HG02938 (cell line): ENCODE results near the gene WBP4.
"Not testable (repeated sequence)": the region's sequence is repeated elsewhere in the genome, so short reads cannot be mapped to it uniquely, and the experiment has no call there.

Experiments
- ATAC-seq: cut with Tn5 transposase; IDR thresholded peaks from one replicate; pipeline ENCODE4 v1.9.1; 2021; ENCODE audit warnings: mild to moderate bottlenecking, moderate library complexity; ENCODE audit not compliant: unreplicated experiment

The WBP4 gene

GRCh38 chr13:41042419-41042818 lies 18.9 kb upstream of the WBP4 start:
- not testable (repeated sequence) for ATAC-seq

GRCh38 chr13:41048640-41049039 lies 12.7 kb upstream of the WBP4 start:
- no peak for ATAC-seq

GRCh38 chr13:41049480-41050440 lies 11.5 kb upstream of the WBP4 start:
- ATAC-seq = no peak

- no peak for ATAC-seq
Observed at GRCh38 chr13:41052441-41052840, 8.9 kb upstream of the WBP4 start.

GRCh38 chr13:41053384-41053826 lies 7.9 kb upstream of the WBP4 start:
- ATAC-seq = peak; percentile 80

GRCh38 chr13:41054212-41054877 lies 7.0 kb upstream of the WBP4 start:
- no peak for ATAC-seq

GRCh38 chr13:41054919-41055619 lies 6.2 kb upstream of the WBP4 start:
- ATAC-seq = no peak

- ATAC-seq = no peak
Observed at GRCh38 chr13:41056194-41056593, 5.1 kb upstream of the WBP4 start.

- no peak for ATAC-seq
Observed at GRCh38 chr13:41056826-41057711, 4.2 kb upstream of the WBP4 start.

GRCh38 chr13:41058295-41059070 lies 2.8 kb upstream of the WBP4 start:
- no peak for ATAC-seq

GRCh38 chr13:41059456-41060081 lies 1.7 kb upstream of the WBP4 start:
- ATAC-seq = no peak

GRCh38 chr13:41060082-41060723 lies 1.1 kb upstream of the WBP4 start:
- ATAC-seq = peak; percentile 40

GRCh38 chr13:41060724-41061074 lies 610 bp upstream of the WBP4 start:
- peak; percentile 32 for ATAC-seq

GRCh38 chr13:41061914-41062837 lies 867 bp downstream of the WBP4 start:
- peak; percentile 27 for ATAC-seq

- ATAC-seq = no peak
Observed at GRCh38 chr13:41064493-41064892, 3.2 kb downstream of the WBP4 start.

- ATAC-seq = no peak
Observed at GRCh38 chr13:41065078-41065477, 3.8 kb downstream of the WBP4 start.

- no peak for ATAC-seq
Observed at GRCh38 chr13:41074523-41074922, 13.2 kb downstream of the WBP4 start.

GRCh38 chr13:41075034-41075433 lies 13.7 kb downstream of the WBP4 start:
- ATAC-seq = no peak
